Chondrocyte (in vitro differentiated cells): Measurements from ENCODE around the gene NFKB1. TPM values are rescaled to one million over a fixed set of nuclear protein-coding genes. Genes with fewer than 3 reads are reported as not detected.

Experiments used
- DNase-seq: peaks from one replicate; pipeline ENCODE4 v3.0.0; 2021; ENCODE audit warnings: mixed read lengths, low spot score
- H3K27ac Mint-ChIP-seq: one replicate; pipeline ENCODE4 v1.8.0; 2021; ENCODE audit warnings: mild to moderate bottlenecking, moderate library complexity, mixed read lengths; ENCODE audit not compliant: unreplicated experiment
- H3K27me3 Mint-ChIP-seq: 2 replicates; pipeline ENCODE4 v1.8.0; 2021; ENCODE audit warnings: low read depth, mixed read lengths
- H3K36me3 Mint-ChIP-seq: 2 replicates; pipeline ENCODE4 v1.8.0; 2021; ENCODE audit warnings: low read depth, mixed read lengths
- H3K4me1 Mint-ChIP-seq: 2 replicates; pipeline ENCODE4 v1.8.0; 2021; ENCODE audit warnings: low read depth, mild to moderate bottlenecking, mixed read lengths
- H3K4me3 Mint-ChIP-seq: one replicate; pipeline ENCODE4 v1.8.0; 2021; ENCODE audit warnings: mild to moderate bottlenecking, moderate library complexity, mixed read lengths; ENCODE audit not compliant: unreplicated experiment
- H3K9me3 Mint-ChIP-seq: 2 replicates; pipeline ENCODE4 v1.8.0; 2021; ENCODE audit warnings: low read depth, mixed read lengths
- CTCF ChIP-seq: fragments of 200-600 bp; sonication (generic); IDR thresholded peaks from 2 replicates; pipeline ENCODE4 v1.5.0; 2021; ENCODE audit warnings: antibody characterized with exemption, mild to moderate bottlenecking, moderate library complexity
- total RNA-seq: library from RNA; stranded (reverse); gene quantifications from 3 replicates; pipeline ENCODE4 v1.2.1, GENCODE V29; 2021

NFKB1 gene
- total RNA-seq, 1 donor from 2014 or later: 24.4 TPM

GRCh38 chr4:102638621-102639020 is 137.5 kb downstream of the NFKB1 start:
- Mint-ChIP-seq H3K4me3 (no peak overlapping the region), H3K36me3 (peaks cover 25% of the 10 kb centered on the region), H3K27me3 (no peaks in the 10 kb centered on the region), H3K27ac (peak overlapping the region; percentile 14), H3K4me1 (peaks cover 13% of the 10 kb centered on the region), H3K9me3 (no peaks in the 10 kb centered on the region)
- no peak for TF ChIP-seq CTCF
- no peak for DNase-seq

- H3K4me1 Mint-ChIP-seq: peaks cover 13% of the 10 kb centered on the region
- DNase-seq: no peak
- no peaks in the 10 kb centered on the region for H3K27me3 Mint-ChIP-seq
- H3K4me3 Mint-ChIP-seq: no peak overlapping the region
- H3K9me3 Mint-ChIP-seq: peaks cover 3% of the 10 kb centered on the region
- H3K36me3 Mint-ChIP-seq: peaks cover 29% of the 10 kb centered on the region
- H3K27ac Mint-ChIP-seq: no peak overlapping the region
- TF ChIP-seq CTCF: no peak
Measured at GRCh38 chr4:102639598-102639997, 138.4 kb downstream of the NFKB1 start.

- TF ChIP-seq CTCF: no peak
- peaks cover 6% of the 10 kb centered on the region for H3K9me3 Mint-ChIP-seq
- no peak overlapping the region for H3K4me3 Mint-ChIP-seq
- H3K27me3 Mint-ChIP-seq: no peaks in the 10 kb centered on the region
- no peak overlapping the region for H3K27ac Mint-ChIP-seq
- H3K36me3 Mint-ChIP-seq: peaks cover 27% of the 10 kb centered on the region
- peaks cover 13% of the 10 kb centered on the region for H3K4me1 Mint-ChIP-seq
- no peak for DNase-seq
Measured at GRCh38 chr4:102640669-102641068, 139.5 kb downstream of the NFKB1 start.

GRCh38 chr4:102641793-102642192 is 140.6 kb downstream of the NFKB1 start:
- no peak for TF ChIP-seq CTCF
- Mint-ChIP-seq H3K4me1 (peaks cover 13% of the 10 kb centered on the region), H3K36me3 (peaks cover 29% of the 10 kb centered on the region), H3K27ac (no peak overlapping the region), H3K4me3 (no peak overlapping the region), H3K27me3 (no peaks in the 10 kb centered on the region), H3K9me3 (peaks cover 6% of the 10 kb centered on the region)
- DNase-seq: no peak

- Mint-ChIP-seq H3K36me3 (peaks cover 24% of the 10 kb centered on the region), H3K27me3 (no peaks in the 10 kb centered on the region), H3K9me3 (peaks cover 6% of the 10 kb centered on the region), H3K4me1 (peaks cover 13% of the 10 kb centered on the region), H3K27ac (no peak overlapping the region), H3K4me3 (no peak overlapping the region)
- no peak for DNase-seq
- TF ChIP-seq CTCF: no peak
Measured at GRCh38 chr4:102642631-102643298, 141.6 kb downstream of the NFKB1 start.
